HG03095 (cell line): ENCODE results near the gene GPR18.
"Not testable (repeated sequence)": the region's sequence is repeated elsewhere in the genome, so short reads cannot be mapped to it uniquely, and the experiment has no call there.

Source experiments
- ATAC-seq: cut with Tn5 transposase; IDR thresholded peaks from one replicate; pipeline ENCODE4 v1.9.1; 2021; ENCODE audit warnings: moderate library complexity; ENCODE audit not compliant: unreplicated experiment

GPR18 gene

DNA sequence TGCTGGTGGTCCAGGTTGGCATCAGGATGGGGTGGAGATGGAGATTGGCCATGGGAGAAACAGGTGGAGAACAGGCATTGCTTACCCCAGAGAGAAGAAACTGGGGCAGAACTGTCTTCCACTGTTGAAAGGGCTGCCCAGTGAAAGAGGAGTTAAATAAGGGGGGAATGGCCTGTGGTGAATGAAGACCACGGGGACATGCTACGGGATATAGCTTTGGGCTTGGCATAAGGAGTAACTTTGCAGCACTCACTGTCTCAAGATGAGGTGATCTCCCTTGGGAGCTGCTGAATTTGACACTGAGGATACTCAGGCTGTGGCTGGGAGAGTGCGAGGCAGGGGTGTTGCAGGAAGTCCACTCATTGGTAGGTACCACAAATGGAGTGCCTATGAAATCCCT, 10.6 kb upstream of the GPR18 start:
- no peak for ATAC-seq

DNA sequence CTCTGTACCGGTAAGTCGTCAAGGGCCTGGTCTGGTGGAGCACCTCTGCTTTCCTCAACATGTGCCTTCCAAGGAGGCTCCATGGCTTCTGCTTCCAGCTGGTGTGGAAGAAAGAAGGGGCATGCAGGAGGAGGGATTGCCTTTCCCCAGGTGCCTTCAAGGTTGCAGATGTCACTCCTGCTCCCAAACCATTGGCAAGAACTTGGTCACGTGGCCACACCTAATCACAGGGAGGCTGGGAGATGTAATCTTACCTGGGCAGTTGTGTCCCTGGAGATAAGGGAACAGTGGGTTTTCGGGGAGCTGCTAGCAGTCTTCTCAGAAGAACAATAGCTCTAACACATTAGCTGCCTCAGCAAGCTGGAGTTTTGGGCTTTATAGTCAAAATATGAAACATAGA, 9.7 kb upstream of the GPR18 start:
- ATAC-seq, result no peak

DNA sequence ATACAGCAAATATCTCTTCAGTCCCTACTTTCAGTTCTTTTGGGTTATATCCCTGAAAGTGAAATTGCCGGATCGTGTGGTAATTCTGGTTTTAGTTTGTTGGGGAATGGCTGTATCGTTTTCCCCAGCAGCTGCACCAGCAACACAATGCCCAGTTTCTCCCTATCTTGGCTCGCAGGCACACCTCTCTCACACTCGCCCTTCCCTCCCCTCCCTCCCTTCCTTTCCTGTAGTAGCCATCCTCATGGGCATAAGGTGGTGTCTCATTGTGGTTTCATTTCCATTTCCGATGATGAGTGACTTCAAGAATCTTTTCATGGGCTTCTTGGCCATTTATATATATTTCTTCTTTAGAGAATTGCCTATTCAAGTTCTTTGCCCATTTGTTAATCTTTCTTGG, 8.6 kb upstream of the GPR18 start:
- no peak for ATAC-seq

DNA sequence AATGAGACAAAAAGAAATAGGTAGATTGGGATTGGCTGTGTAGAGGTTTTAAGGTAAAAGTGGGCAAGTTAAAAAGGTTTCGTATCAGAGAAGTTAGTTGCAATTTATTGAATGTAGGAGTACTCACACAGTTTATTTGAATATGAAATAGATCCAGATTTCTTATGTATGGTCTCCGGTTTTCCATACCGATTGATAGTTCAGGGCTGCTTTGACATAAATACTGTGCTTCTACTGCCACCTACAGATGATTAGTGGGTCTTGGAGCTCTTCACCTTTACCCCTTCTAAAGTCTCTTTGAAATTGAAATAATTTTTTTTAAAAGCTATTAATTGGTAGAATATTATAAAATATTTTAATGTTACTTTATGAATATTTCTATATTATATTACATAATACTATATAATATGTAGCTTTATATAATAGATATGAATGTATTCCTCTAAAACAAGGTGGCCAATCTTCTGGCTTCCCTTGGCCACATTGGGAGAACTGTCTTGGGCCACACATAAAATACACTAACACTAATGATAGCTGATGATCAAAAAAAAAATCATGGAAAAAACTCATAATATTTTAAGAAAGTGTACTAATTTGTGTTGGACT, 7.7 kb upstream of the GPR18 start:
- no peak for ATAC-seq

- ATAC-seq, result no peak
Observed at GRCh38 chr13:99265162-99265800, 7.1 kb upstream of the GPR18 start.

DNA sequence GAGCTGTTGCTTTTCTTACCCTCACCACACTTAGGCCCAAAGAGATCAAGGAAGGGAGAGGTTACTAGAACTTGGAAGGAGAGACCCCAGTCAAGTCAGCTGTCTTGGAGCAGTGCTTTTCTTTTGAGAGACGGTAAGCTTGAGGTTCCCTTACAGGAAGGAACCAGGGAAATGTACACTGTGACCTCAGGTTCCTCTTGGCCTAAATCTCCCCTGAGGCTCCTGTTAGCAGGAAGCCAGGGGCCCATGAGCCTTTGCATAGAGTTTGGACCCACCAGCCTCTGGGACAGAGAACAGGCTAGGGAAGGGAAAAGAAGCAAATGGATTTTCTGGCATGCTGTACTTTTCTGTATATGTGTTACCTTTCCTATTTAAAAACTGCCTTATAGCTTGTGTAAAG, 5.9 kb upstream of the GPR18 start:
- ATAC-seq, result no peak

- no peak for ATAC-seq
Observed at GRCh38 chr13:99263126-99263785, 5.1 kb upstream of the GPR18 start.

GRCh38 chr13:99261059-99261458, 2.9 kb upstream of the GPR18 start:
- ATAC-seq, result no peak

GRCh38 chr13:99260216-99260615, 2.0 kb upstream of the GPR18 start:
- ATAC-seq, result no peak

DNA sequence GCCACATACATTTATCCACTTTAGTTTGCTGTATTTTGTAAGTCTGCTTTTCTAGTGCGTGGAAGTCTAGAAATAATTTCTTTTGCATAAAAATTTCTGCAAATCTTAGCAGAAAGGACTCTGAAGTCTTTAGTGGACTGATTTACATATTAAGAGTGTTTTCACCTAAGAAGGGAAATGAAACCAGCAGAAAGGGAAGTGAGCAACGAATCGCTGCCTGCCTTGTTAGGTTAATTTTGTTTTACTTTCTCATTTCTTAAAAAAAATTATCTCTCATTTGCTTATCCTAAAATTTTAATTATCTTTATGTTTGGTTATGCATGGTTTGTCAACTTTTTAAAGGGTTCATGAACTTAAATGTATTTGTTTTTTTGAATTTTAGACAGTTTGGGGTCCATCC, 767 bp upstream of the GPR18 start:
- ATAC-seq, result peak; percentile 63

GRCh38 chr13:99257291-99257690, 888 bp downstream of the GPR18 start:
- no peak for ATAC-seq

DNA sequence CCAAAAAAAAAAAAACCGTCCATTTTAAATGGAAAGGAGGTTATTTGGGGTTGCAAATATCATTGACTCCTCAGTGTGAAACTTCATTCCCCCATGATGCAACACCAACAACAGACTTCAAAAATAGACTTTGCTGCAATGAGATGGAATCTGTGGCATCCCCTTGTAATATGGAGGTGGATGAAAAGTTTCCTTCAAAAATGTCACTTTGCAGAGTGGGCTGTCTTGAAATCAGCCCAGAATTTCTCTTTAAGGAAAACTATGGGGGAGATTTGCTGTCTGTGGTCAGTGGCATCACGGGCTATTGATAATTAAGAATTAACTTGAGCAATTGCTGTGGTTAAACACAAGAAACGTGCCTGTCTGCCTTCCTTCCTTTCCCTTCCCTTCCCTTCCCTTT, 1.5 kb downstream of the GPR18 start:
- no peak for ATAC-seq

- no peak for ATAC-seq
Observed at GRCh38 chr13:99256283-99256682, 1.9 kb downstream of the GPR18 start.

DNA sequence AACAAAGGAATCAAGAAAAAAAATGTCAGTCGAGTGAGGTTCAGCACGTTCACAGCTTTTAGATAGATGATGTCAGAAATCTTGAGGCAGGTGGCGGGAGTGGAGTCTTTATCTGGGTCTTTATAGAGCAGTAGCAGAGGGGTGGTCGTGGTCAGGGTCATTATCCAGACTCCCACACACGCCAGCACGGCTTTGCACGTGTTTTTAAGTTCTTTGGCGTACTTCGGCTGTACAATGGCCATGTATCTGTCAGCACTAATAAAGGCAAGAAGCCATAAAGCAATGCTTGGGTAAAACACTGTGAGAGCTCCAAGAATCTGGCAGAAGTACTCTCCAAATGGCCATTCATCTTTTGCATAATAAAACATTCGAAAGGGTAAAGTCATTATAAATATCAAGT, 2.9 kb downstream of the GPR18 start:
- no peak for ATAC-seq

DNA sequence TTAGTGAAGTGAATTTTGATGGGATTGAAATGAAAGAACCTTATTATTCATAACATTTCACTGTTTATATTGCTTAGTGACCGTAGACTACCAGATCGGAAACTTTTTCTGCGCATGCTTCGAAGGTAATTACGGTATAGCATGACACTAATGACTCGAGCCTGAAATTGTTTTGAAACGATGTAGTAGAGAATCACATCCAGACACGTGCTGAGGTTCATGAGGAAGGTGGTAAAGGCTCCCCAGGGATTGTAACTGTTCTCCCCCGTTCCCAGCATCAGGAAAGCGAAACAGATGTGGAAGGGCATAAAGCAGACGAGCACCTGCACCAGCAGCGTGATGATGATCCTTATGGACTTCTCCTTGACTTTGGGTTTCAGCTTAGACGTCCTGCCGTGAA, 3.3 kb downstream of the GPR18 start:
- no peak for ATAC-seq

- ATAC-seq, result no peak
Observed at GRCh38 chr13:99251921-99252320, 6.3 kb downstream of the GPR18 start.

DNA sequence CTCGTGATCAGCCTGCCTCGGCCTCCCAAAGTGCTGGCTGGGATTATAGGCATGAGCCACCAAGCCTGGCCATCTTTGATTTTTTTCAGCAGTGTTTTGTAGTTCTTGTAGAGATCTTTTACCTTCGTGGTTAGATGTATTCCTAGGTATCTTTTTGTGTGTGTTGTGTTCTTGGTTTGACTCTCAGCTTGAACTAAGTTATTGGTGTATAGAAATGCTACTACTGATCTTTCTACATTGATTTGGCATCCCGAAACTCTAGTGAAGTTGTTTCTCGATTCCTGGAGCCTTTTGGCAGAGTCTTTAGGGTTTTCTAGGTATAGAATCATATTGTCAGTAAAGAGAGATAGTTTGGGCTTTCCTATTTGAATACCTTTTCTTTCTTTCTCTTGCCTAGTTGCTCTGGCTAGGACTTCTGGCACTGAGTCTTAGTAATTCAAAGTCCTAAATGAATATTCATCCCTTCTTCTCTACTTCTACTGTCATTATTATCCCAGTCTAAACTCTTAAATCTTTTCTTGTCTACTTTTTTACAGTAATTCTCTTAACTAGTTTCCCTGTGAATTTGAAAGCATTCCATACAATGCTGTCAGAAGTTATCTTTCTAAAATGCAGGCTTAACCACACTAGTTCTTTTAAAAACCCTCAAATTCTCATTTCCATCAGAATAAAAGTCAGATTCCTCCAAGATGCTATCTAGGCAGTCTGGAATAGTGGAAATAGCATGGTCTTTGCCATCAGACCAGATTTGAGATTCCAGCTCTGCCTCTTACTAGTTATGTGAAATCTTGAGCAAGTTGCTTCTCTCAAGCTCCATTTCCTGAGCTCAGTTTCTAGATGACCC, 7.0 kb downstream of the GPR18 start:
- no peak for ATAC-seq

DNA sequence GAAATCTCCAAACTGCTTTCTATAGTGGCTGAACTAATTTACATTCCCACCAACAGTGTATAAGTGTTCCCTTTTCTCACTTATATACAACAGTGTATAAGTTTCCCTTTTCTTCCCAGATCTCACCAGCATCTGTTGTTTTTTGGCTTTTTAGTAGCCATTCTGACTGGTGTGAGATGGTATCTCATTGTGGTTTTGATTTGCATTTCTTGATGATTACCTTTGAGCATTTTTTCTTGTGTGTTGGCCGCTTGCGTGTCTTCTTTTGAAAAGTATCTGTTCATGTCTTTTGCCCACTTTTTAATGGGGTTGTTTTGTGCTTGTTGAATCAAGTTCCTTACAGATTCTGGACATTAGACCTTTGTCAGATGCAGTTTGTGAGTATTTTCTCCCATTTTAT, 8.6 kb downstream of the GPR18 start:
- not testable (repeated sequence) for ATAC-seq

DNA sequence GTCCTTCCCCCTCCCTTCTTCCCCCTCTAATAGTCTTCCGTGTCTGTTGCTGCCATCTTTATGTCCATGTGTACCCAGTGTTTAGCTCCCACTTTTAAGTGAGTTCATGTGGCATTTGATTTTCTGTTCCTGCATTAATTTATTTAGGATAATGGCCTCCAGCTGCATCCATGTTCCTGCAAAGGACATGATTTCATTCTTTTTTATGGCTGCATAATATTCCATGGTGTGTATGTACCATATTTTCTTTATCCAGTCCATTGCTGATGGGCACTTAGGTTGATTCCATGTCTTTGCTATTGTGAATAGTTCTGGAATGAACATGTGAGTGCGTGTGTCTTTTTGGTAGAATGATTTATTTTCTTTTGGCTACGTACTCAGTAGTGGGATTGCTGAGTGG, 9.0 kb downstream of the GPR18 start:
- ATAC-seq, result not testable (repeated sequence)

- no peak for ATAC-seq
Observed at GRCh38 chr13:99246100-99246499, 12.1 kb downstream of the GPR18 start.

- peak; percentile 60 for ATAC-seq
Observed at GRCh38 chr13:99237981-99238662, 20.1 kb downstream of the GPR18 start.
